ENCODE results near the gene DMRTC1B. TPM values are rescaled to one million over a fixed set of nuclear protein-coding genes. Genes with fewer than 3 reads are reported as not detected.
"Not testable (repeated sequence)": the region's sequence is repeated elsewhere in the genome, so short reads cannot be mapped to it uniquely, and the experiment has no call there.

DMRTC1B gene
- total RNA-seq, 5 donors from 2014 or later (not counting 1 experiment from before 2014, with no cell fraction given), result 0.56 to 2.6 (median 0.98) TPM

DNA sequence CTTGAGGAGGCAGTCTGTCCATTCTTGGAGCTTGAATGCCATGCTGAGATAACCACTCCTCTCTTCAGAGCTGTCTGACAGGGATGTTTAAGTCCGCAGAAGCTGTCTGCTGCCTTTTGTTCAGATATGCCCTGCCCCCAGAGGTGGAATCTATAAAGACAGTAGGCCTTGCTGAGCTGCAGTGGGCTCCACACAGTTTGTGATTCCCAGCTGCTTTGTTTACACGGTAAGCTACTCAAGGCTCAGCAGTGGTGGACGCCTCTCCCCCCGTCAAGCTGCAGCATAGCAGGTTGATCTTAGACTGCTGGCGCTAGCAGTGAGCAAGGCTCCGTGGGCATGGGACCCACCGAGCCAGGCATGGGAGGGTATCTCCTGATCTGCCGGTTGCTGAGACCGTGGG, 16.2 kb upstream of the DMRTC1B start:
- H3K27me3 ChIP-seq (replicated peaks in 1 of 2; ENCODE audit: control insufficient read depth in 2 of 2, extremely low read depth in 1 of 2, insufficient read depth in 2 of 2, low read length in 1 of 2); POLR2A ChIA-PET; H3K4me3 ChIP-seq (ENCODE audit: control insufficient read depth in 1 of 2, extremely low read depth in 1 of 2, low read length in 1 of 2); H3K36me3 Mint-ChIP-seq; H3K4me1 Mint-ChIP-seq; H3K4me1 ChIP-seq (ENCODE audit: control insufficient read depth in 1 of 2, extremely low read depth in 1 of 2, insufficient read depth in 2 of 2, low read length in 2 of 2); H3K9me3 ChIP-seq; DNase-seq; CTCF ChIA-PET; H3K27ac Mint-ChIP-seq; H3K36me3 ChIP-seq (ENCODE audit: control insufficient read depth in 2 of 2, extremely low read depth in 1 of 2, insufficient read depth in 1 of 2, low read length in 1 of 2); H3K27ac ChIP-seq (ENCODE audit: low read length); H3K4me3 Mint-ChIP-seq; H3K9me3 Mint-ChIP-seq; ATAC-seq (replicated peaks in 1 of 4); H3K27me3 Mint-ChIP-seq: not testable (repeated sequence)
- no CpG with 5 or more reads among the region's 9 CpGs for WGBS (ENCODE audit: insufficient coverage)

DNA sequence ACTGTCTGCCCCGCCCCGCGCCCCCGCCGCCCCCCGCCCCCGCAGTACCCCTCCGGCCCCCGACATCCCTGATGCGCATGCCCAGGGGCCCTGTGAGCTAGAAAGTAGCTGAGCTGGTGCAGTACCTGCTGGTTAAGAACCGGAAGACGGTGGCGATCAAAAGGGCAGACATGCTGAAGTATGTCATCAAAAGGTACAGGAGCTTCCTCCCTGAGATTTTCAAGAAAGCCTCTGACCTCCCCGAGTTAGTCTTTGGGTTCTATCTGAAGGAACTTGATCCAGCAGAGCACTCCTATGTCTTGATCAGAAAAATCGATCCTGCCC, 739 bp downstream of the DMRTC1B start:
- H3K27me3 ChIP-seq (replicated peaks in 1 of 2; ENCODE audit: control insufficient read depth in 2 of 2, extremely low read depth in 1 of 2, insufficient read depth in 2 of 2, low read length in 1 of 2); H3K9me3 ChIP-seq; H3K27me3 Mint-ChIP-seq; DNase-seq; H3K4me3 Mint-ChIP-seq; CTCF ChIA-PET; H3K4me3 ChIP-seq (ENCODE audit: control insufficient read depth in 1 of 2, extremely low read depth in 1 of 2, low read length in 1 of 2); H3K27ac ChIP-seq (ENCODE audit: low read length); H3K27ac Mint-ChIP-seq; H3K4me1 Mint-ChIP-seq; POLR2A ChIA-PET; H3K9me3 Mint-ChIP-seq; H3K36me3 ChIP-seq (ENCODE audit: control insufficient read depth in 2 of 2, extremely low read depth in 1 of 2, insufficient read depth in 1 of 2, low read length in 1 of 2); H3K4me1 ChIP-seq (ENCODE audit: control insufficient read depth in 1 of 2, extremely low read depth in 1 of 2, insufficient read depth in 2 of 2, low read length in 2 of 2); H3K36me3 Mint-ChIP-seq: not testable (repeated sequence)
- no CpG with 5 or more reads among the region's 15 CpGs for WGBS (ENCODE audit: insufficient coverage)
- peak; percentile 81 to 84 (median 82) for ATAC-seq (replicated peaks in 1 of 4)

DNA sequence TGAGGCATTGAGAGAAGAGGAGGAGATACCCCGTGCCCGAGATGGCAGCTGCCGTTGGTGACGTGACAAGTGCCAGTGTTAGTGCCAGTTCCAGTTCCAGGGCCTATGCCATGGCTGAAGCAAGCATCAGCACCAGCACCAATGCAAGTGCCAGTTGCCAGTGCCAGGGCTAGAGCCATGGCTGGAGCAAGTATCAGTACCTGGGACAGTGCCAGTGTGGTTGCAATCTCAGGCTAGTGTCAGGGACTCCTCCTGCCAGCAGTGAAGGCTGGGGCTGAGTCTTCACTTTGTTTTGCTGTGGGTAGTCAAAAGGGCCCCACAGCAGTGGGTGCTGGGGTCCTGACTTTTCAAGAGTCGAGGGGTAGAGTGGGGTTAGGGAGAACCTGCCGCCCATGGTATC, 1.5 kb downstream of the DMRTC1B start:
- H3K4me3 Mint-ChIP-seq; DNase-seq; H3K9me3 Mint-ChIP-seq; H3K27ac ChIP-seq (ENCODE audit: low read length); H3K4me3 ChIP-seq (ENCODE audit: control insufficient read depth in 1 of 2, extremely low read depth in 1 of 2, low read length in 1 of 2); H3K27ac Mint-ChIP-seq; POLR2A ChIA-PET; H3K4me1 ChIP-seq (ENCODE audit: control insufficient read depth in 1 of 2, extremely low read depth in 1 of 2, insufficient read depth in 2 of 2, low read length in 2 of 2); ATAC-seq (replicated peaks in 1 of 4); H3K36me3 Mint-ChIP-seq; H3K27me3 Mint-ChIP-seq; H3K36me3 ChIP-seq (ENCODE audit: control insufficient read depth in 2 of 2, extremely low read depth in 1 of 2, insufficient read depth in 1 of 2, low read length in 1 of 2); H3K4me1 Mint-ChIP-seq; H3K9me3 ChIP-seq; CTCF ChIA-PET; H3K27me3 ChIP-seq (replicated peaks in 1 of 2; ENCODE audit: control insufficient read depth in 2 of 2, extremely low read depth in 1 of 2, insufficient read depth in 2 of 2, low read length in 1 of 2): not testable (repeated sequence)
- whole genome bisulfite sequencing (ENCODE audit: insufficient coverage), result no CpG with 5 or more reads among the region's 6 CpGs

DNA sequence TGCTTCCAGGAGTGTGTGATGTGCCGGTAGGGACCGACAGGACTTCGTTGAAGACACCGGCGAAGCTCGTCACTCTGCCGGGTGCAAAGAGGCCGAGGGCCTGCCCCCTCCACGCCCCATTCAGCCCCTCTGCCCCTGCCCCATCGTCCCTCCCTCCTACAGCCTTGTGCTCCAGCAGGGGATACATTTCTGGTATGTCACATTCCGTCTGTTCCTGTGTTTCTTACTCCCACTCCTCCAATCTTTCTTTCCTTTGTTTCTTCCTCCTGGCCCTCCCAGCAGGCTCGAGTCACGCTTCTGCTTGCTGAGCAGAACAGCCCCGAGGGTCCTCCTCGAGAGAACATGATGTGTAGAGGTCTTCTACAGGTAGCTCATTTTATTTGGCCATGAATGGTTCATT, 5.9 kb downstream of the DMRTC1B start, which contains the start of gene FAM236B:
Gene FAM236B (minus strand): TSS at position 101 of the 400 bp plus-strand sequence. CDS start 100 bp downstream, at position 1.
- H3K9me3 ChIP-seq; POLR2A ChIA-PET; H3K27ac ChIP-seq (ENCODE audit: low read length); CTCF ChIA-PET; H3K4me3 ChIP-seq (ENCODE audit: control insufficient read depth in 1 of 2, extremely low read depth in 1 of 2, low read length in 1 of 2); H3K4me3 Mint-ChIP-seq; ATAC-seq (replicated peaks in 1 of 4); H3K36me3 Mint-ChIP-seq; H3K27me3 ChIP-seq (replicated peaks in 1 of 2; ENCODE audit: control insufficient read depth in 2 of 2, extremely low read depth in 1 of 2, insufficient read depth in 2 of 2, low read length in 1 of 2); H3K4me1 Mint-ChIP-seq; H3K9me3 Mint-ChIP-seq; H3K27ac Mint-ChIP-seq; H3K27me3 Mint-ChIP-seq; H3K4me1 ChIP-seq (ENCODE audit: control insufficient read depth in 1 of 2, extremely low read depth in 1 of 2, insufficient read depth in 2 of 2, low read length in 2 of 2); H3K36me3 ChIP-seq (ENCODE audit: control insufficient read depth in 2 of 2, extremely low read depth in 1 of 2, insufficient read depth in 1 of 2, low read length in 1 of 2); DNase-seq: not testable (repeated sequence)
- no CpG with 5 or more reads among the region's 15 CpGs for WGBS (ENCODE audit: insufficient coverage)

DNA sequence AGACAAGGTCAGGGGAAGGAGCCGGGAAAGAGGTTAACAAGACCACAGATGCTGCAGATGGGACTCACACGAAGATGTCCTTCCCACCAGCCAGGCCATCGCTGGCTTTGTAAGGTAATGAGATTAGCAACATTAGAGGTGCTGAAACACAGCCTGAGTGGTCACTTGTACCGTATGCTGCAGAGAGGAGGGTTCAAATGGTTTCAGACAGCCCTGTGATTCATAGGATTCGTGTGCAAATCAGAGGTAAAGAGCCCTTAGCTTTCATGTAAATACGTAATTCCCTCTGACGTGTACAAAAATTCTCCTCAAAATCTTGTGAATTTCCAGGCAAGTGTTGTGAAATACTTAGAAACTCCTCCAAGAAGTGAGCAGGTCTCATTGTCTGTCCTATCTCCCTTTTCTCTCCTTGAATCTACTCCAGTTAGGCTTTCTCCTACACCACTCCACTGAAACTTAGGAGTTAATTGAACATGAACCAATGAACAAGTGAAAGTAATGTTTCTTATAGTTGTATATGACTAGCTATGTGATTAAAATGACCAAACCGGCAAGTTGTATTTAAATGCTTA, 6.8 kb downstream of the DMRTC1B start:
- H3K9me3 Mint-ChIP-seq; ATAC-seq (replicated peaks in 1 of 4); H3K4me1 ChIP-seq (ENCODE audit: control insufficient read depth in 1 of 2, extremely low read depth in 1 of 2, insufficient read depth in 2 of 2, low read length in 2 of 2); H3K4me1 Mint-ChIP-seq; H3K36me3 ChIP-seq (ENCODE audit: control insufficient read depth in 2 of 2, extremely low read depth in 1 of 2, insufficient read depth in 1 of 2, low read length in 1 of 2); H3K4me3 Mint-ChIP-seq; H3K9me3 ChIP-seq; H3K27me3 Mint-ChIP-seq; CTCF ChIA-PET; DNase-seq; POLR2A ChIA-PET; H3K27ac Mint-ChIP-seq; H3K27ac ChIP-seq (ENCODE audit: low read length); H3K4me3 ChIP-seq (ENCODE audit: control insufficient read depth in 1 of 2, extremely low read depth in 1 of 2, low read length in 1 of 2); H3K27me3 ChIP-seq (replicated peaks in 1 of 2; ENCODE audit: control insufficient read depth in 2 of 2, extremely low read depth in 1 of 2, insufficient read depth in 2 of 2, low read length in 1 of 2); H3K36me3 Mint-ChIP-seq: not testable (repeated sequence)
- WGBS (ENCODE audit: insufficient coverage), result no CpG with 5 or more reads among the region's 8 CpGs

DNA sequence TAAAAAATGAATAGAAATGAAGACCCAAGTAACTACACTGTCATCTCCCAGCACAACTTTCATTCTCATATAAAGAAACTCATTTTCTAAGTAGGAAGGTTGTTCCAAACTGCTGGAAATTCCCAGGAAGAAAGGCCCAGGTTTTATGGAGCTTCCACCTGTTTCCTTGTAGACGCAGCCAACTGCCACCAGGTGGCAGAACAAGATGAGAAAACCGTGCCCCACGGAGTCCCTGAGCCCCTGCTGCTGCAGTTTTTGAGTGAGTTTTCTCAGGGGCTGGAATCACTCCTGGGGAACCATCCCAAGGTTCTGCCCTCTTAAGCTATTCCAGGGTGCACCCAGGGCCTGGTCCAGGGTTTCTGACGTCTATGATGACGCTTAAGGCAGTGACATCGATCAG, 7.3 kb downstream of the DMRTC1B start:
- H3K27me3 Mint-ChIP-seq; H3K36me3 ChIP-seq (ENCODE audit: control insufficient read depth in 2 of 2, extremely low read depth in 1 of 2, insufficient read depth in 1 of 2, low read length in 1 of 2); H3K36me3 Mint-ChIP-seq; H3K4me1 ChIP-seq (ENCODE audit: control insufficient read depth in 1 of 2, extremely low read depth in 1 of 2, insufficient read depth in 2 of 2, low read length in 2 of 2); H3K27me3 ChIP-seq (replicated peaks in 1 of 2; ENCODE audit: control insufficient read depth in 2 of 2, extremely low read depth in 1 of 2, insufficient read depth in 2 of 2, low read length in 1 of 2); H3K4me3 Mint-ChIP-seq; H3K4me3 ChIP-seq (ENCODE audit: control insufficient read depth in 1 of 2, extremely low read depth in 1 of 2, low read length in 1 of 2); H3K27ac Mint-ChIP-seq; POLR2A ChIA-PET; ATAC-seq (replicated peaks in 1 of 4); DNase-seq; CTCF ChIA-PET; H3K9me3 Mint-ChIP-seq; H3K9me3 ChIP-seq; H3K4me1 Mint-ChIP-seq; H3K27ac ChIP-seq (ENCODE audit: low read length): not testable (repeated sequence)
- no CpG with 5 or more reads among the region's 6 CpGs for WGBS (ENCODE audit: insufficient coverage)

DNA sequence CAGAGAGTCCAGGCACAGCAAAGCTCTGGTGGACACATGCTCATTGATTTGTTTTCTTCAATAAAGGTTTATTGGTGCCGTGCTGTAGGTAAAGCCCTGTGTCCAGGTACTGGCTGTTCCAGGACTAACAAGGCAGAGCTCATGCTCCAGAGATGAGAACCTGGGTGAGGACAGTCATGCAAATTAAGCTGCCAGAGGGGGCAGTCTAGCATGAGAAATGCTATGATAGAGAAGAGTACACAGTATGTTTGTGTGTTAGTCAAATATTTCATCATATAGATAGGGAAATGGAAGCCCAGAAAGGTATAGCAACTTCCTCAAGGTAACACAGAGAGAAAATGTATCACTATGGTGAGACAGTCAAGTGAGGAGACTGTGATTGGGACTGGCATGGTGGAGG, 11.5 kb downstream of the DMRTC1B start:
- POLR2A ChIA-PET; H3K4me3 ChIP-seq (ENCODE audit: control insufficient read depth in 1 of 2, extremely low read depth in 1 of 2, low read length in 1 of 2); H3K36me3 ChIP-seq (ENCODE audit: control insufficient read depth in 2 of 2, extremely low read depth in 1 of 2, insufficient read depth in 1 of 2, low read length in 1 of 2); H3K9me3 Mint-ChIP-seq; H3K36me3 Mint-ChIP-seq; H3K27me3 ChIP-seq (replicated peaks in 1 of 2; ENCODE audit: control insufficient read depth in 2 of 2, extremely low read depth in 1 of 2, insufficient read depth in 2 of 2, low read length in 1 of 2); H3K4me1 Mint-ChIP-seq; H3K4me1 ChIP-seq (ENCODE audit: control insufficient read depth in 1 of 2, extremely low read depth in 1 of 2, insufficient read depth in 2 of 2, low read length in 2 of 2); H3K27me3 Mint-ChIP-seq; H3K27ac ChIP-seq (ENCODE audit: low read length); DNase-seq; ATAC-seq (replicated peaks in 1 of 4); H3K9me3 ChIP-seq; H3K4me3 Mint-ChIP-seq; H3K27ac Mint-ChIP-seq; CTCF ChIA-PET: not testable (repeated sequence)
- WGBS (ENCODE audit: insufficient coverage), result no CpG with 5 or more reads among the region's 1 CpG

All from T-cell (primary cell).